ENCODE data around the gene CLSTN3.
"Not testable (repeated sequence)": the region's sequence is repeated elsewhere in the genome, so short reads cannot be mapped to it uniquely, and the experiment has no call there.

Gene CLSTN3

GRCh38 chr12:7154042-7154441 lies 23.9 kb downstream of the CLSTN3 start:
- DNase-seq: no peak

- no peak for DNase-seq
Observed at GRCh38 chr12:7154901-7155470, 24.8 kb downstream of the CLSTN3 start.

- DNase-seq: no peak
Observed at GRCh38 chr12:7155471-7156034, 25.4 kb downstream of the CLSTN3 start.

- DNase-seq: no peak
Observed at GRCh38 chr12:7156259-7157197, 26.4 kb downstream of the CLSTN3 start.

GRCh38 chr12:7157391-7157790 lies 27.2 kb downstream of the CLSTN3 start:
- DNase-seq: no peak

- DNase-seq: no peak
Observed at GRCh38 chr12:7158781-7159609, 28.8 kb downstream of the CLSTN3 start.

- no peak for DNase-seq
Observed at GRCh38 chr12:7160183-7160582, 30.0 kb downstream of the CLSTN3 start.

GRCh38 chr12:7161327-7161726 lies 31.2 kb downstream of the CLSTN3 start:
- no peak for DNase-seq

- DNase-seq: no peak
Observed at GRCh38 chr12:7161811-7162210, 31.6 kb downstream of the CLSTN3 start.

- DNase-seq: peak in 1 of 5 donors; percentile 6
Observed at GRCh38 chr12:7162691-7163114, 32.5 kb downstream of the CLSTN3 start.

GRCh38 chr12:7169951-7170350 lies 39.8 kb downstream of the CLSTN3 start:
- DNase-seq: no peak

- no peak for DNase-seq
Observed at GRCh38 chr12:7171854-7172253, 41.7 kb downstream of the CLSTN3 start.

- DNase-seq: no peak
Observed at GRCh38 chr12:7175493-7175892, 45.3 kb downstream of the CLSTN3 start.

GRCh38 chr12:7176595-7176994 lies 46.4 kb downstream of the CLSTN3 start:
- no peak for DNase-seq

- DNase-seq: no peak
Observed at GRCh38 chr12:7178481-7178880, 48.3 kb downstream of the CLSTN3 start.

GRCh38 chr12:7180685-7181084 lies 50.5 kb downstream of the CLSTN3 start:
- no peak for DNase-seq

GRCh38 chr12:7186058-7186457 lies 55.9 kb downstream of the CLSTN3 start:
- DNase-seq: not testable (repeated sequence)

- peak in 4 of 5 donors; percentile 38 to 61 (median 50) for DNase-seq
Observed at GRCh38 chr12:7188562-7189397, 58.6 kb downstream of the CLSTN3 start.

- DNase-seq: peak; percentile 60 to 94 (median 76)
Observed at GRCh38 chr12:7189398-7190267, 59.5 kb downstream of the CLSTN3 start, which contains the start of gene PEX5. Gene PEX5 (plus strand): TSS chr12:7189686. CDS start chr12:7190378, 692 bp downstream.

GRCh38 chr12:7190268-7191055 lies 60.3 kb downstream of the CLSTN3 start:
- DNase-seq: peak in 1 of 5 donors; percentile 5
